RWPE2 (cell line): ENCODE data around the gene PDE4D.

Experiments used
- ATAC-seq: fragments of 200-7000 bp; cut with Tn5 transposase; 3 replicates; pipeline ENCODE4 v1.9.1; 2021; ENCODE audit warnings: low read depth
- DNase-seq: peaks from one replicate; pipeline ENCODE4 v3.0.0-alpha.2; 2020; ENCODE audit warnings: low spot score
- H3K27ac ChIP-seq: fragments of 450-650 bp; 2 replicates; pipeline ENCODE4 v1.5.1; 2017; ENCODE audit warnings: mild to moderate bottlenecking; ENCODE audit not compliant: poor library complexity, severe bottlenecking
- H3K27me3 ChIP-seq: fragments of 250-450 bp; sonication (Bioruptor Pico); 2 replicates; pipeline ENCODE4 v1.5.1; 2021; ENCODE audit warnings: mild to moderate bottlenecking, moderate library complexity; ENCODE audit not compliant: insufficient read depth, poor library complexity, severe bottlenecking
- H3K36me3 ChIP-seq: fragments of 250-450 bp; sonication (Bioruptor Pico); 2 replicates; pipeline ENCODE4 v1.5.1; 2020; ENCODE audit warnings: low read depth, mild to moderate bottlenecking, moderate library complexity
- H3K4me1 ChIP-seq: fragments of 250-450 bp; sonication (Bioruptor Pico); 2 replicates; pipeline ENCODE4 v1.5.1; 2021; ENCODE audit warnings: mild to moderate bottlenecking, moderate library complexity; ENCODE audit not compliant: insufficient read depth, poor library complexity, severe bottlenecking
- H3K4me3 ChIP-seq: fragments of 250-450 bp; sonication (Bioruptor Pico); 2 replicates; pipeline ENCODE4 v1.5.1; 2021; ENCODE audit warnings: mild to moderate bottlenecking, moderate library complexity; ENCODE audit not compliant: severe bottlenecking
- H3K9me3 ChIP-seq: fragments of 250-450 bp; sonication (Bioruptor Pico); 2 replicates; pipeline ENCODE4 v1.5.1; 2021; ENCODE audit warnings: mild to moderate bottlenecking, moderate library complexity; ENCODE audit not compliant: severe bottlenecking
- CTCF ChIP-seq: fragments of 450-650 bp; IDR thresholded peaks from one replicate; pipeline ENCODE4 v1.5.1; 2017; ENCODE audit warnings: mild to moderate bottlenecking, moderate library complexity; ENCODE audit not compliant: poor library complexity, severe bottlenecking

PDE4D gene

GRCh38 chr5:59436364-59437148, 457.0 kb downstream of the PDE4D start:
- Histone ChIP-seq H3K4me1 (no peaks in the 10 kb centered on the region), H3K36me3 (no peaks in the 10 kb centered on the region), H3K9me3 (no peaks in the 10 kb centered on the region), H3K27me3 (no peaks in the 10 kb centered on the region), H3K4me3 (no peak overlapping the region), H3K27ac (no peak overlapping the region)
- no peak for TF ChIP-seq CTCF
- ATAC-seq (no peak), DNase-seq (no peak)

- TF ChIP-seq CTCF, result no peak
- ATAC-seq, result no peak
These were observed 460.4 kb downstream of the PDE4D start for GRCh38 chr5:59433174-59433573.

GRCh38 chr5:59430066-59430685, 463.4 kb downstream of the PDE4D start:
- Histone ChIP-seq H3K9me3 (no peaks in the 10 kb centered on the region), H3K4me3 (no peak overlapping the region), H3K36me3 (no peaks in the 10 kb centered on the region), H3K27ac (no peak overlapping the region), H3K27me3 (no peaks in the 10 kb centered on the region), H3K4me1 (no peaks in the 10 kb centered on the region)
- no peak for TF ChIP-seq CTCF
- no peak for ATAC-seq
- DNase-seq, result no peak

More at GRCh38 chr5:59433174-59433573, 460.4 kb downstream of the PDE4D start:
- Histone ChIP-seq H3K27me3 (no peaks in the 10 kb centered on the region), H3K4me1 (no peaks in the 10 kb centered on the region), H3K36me3 (no peaks in the 10 kb centered on the region), H3K27ac (no peak overlapping the region), H3K9me3 (no peaks in the 10 kb centered on the region), H3K4me3 (no peak overlapping the region)
- no peak for DNase-seq

- no peaks in the 10 kb centered on the region for H3K27me3 ChIP-seq
- DNase-seq (no peak), ATAC-seq (no peak)
- H3K27ac ChIP-seq, result no peak overlapping the region
- TF ChIP-seq CTCF, result no peak
- H3K36me3 ChIP-seq, result no peaks in the 10 kb centered on the region
- H3K4me1 ChIP-seq, result no peaks in the 10 kb centered on the region
- H3K9me3 ChIP-seq, result no peaks in the 10 kb centered on the region
- no peak overlapping the region for H3K4me3 ChIP-seq
These were observed 465.1 kb downstream of the PDE4D start for GRCh38 chr5:59428391-59428790.

GRCh38 chr5:59424515-59424914, 469.0 kb downstream of the PDE4D start:
- no peak for TF ChIP-seq CTCF
- DNase-seq (no peak), ATAC-seq (no peak)
- Histone ChIP-seq H3K27ac (no peak overlapping the region), H3K27me3 (no peaks in the 10 kb centered on the region), H3K9me3 (no peaks in the 10 kb centered on the region), H3K4me1 (no peaks in the 10 kb centered on the region), H3K4me3 (no peak overlapping the region), H3K36me3 (no peaks in the 10 kb centered on the region)
